H7 (cell line): Measurements from ENCODE around the gene TM4SF18. TPM values are rescaled to one million over a fixed set of nuclear protein-coding genes. Genes with fewer than 3 reads are reported as not detected.
A peak's percentile ranks its signal among the peaks of the same experiment; 100 is the strongest.

Experiments used
- DNase-seq: peaks from one replicate; pipeline ENCODE4 v3.0.0; 2012
- H3K27me3 ChIP-seq: 2 replicates; pipeline ENCODE4 v1.6.0; 2011; ENCODE audit warnings: mild to moderate bottlenecking, low read length; ENCODE audit not compliant: control insufficient read depth, insufficient read depth
- H3K36me3 ChIP-seq: replicated peaks from 2 replicates; pipeline ENCODE4 v1.5.1; 2011; ENCODE audit warnings: low read length; ENCODE audit not compliant: control insufficient read depth, insufficient read depth
- H3K4me3 ChIP-seq: 2 replicates; pipeline ENCODE4 v1.5.1; 2011; ENCODE audit warnings: low read depth, mild to moderate bottlenecking, control low read depth, low read length, moderate library complexity; ENCODE audit not compliant: insufficient read depth
- total RNA-seq: library from RNA; depleted of rRNA; stranded (reverse); fragments of >200 nt; shearing (Covaris generic); gene quantifications from 2 replicates; pipeline ENCODE4 v1.2.3, GENCODE V29; 2014

Gene TM4SF18
- total RNA-seq, 1 experiment from 2014 or later, result 4.9 TPM

- no peaks in the 10 kb centered on the region for H3K27me3 ChIP-seq
- no peaks in the 10 kb centered on the region for H3K36me3 ChIP-seq
- no peak for DNase-seq
- no peak overlapping the region for H3K4me3 ChIP-seq
Measured at GRCh38 chr3:149296972-149297371, 36.5 kb downstream of the TM4SF18 start.

GRCh38 chr3:149292666-149293065, 40.8 kb downstream of the TM4SF18 start:
- Histone ChIP-seq H3K27me3 (no peaks in the 10 kb centered on the region), H3K4me3 (no peak overlapping the region), H3K36me3 (no peaks in the 10 kb centered on the region)
- no peak for DNase-seq

GRCh38 chr3:149291178-149291577, 42.3 kb downstream of the TM4SF18 start:
- no peaks in the 10 kb centered on the region for H3K36me3 ChIP-seq
- peak; percentile 30 for DNase-seq
- H3K4me3 ChIP-seq, result no peak overlapping the region
- no peaks in the 10 kb centered on the region for H3K27me3 ChIP-seq

- no peak overlapping the region for H3K4me3 ChIP-seq
- peak; percentile 20 for DNase-seq
- H3K36me3 ChIP-seq, result no peaks in the 10 kb centered on the region
- H3K27me3 ChIP-seq, result no peaks in the 10 kb centered on the region
Measured at GRCh38 chr3:149288655-149289054, 44.8 kb downstream of the TM4SF18 start.

DNA sequence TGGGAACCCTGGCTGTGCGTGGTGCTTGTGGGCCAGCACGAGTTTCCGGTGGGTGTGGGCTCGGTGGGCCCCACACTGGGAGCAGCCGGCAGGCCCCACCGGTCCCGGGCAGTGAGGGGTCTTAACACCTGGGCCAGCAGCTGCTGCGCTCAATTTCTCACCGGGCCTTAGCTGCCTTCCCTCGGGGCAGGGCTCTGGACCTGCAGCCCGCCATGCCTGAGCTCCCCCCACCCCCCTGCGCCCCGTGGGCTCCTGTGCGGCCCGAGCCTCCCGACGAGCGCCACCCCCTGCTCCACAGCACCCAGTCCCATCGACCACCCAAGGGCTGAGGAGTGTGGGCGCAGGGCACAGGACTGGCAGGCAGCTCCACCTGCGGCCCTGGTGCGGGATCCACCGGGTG, 49.4 kb downstream of the TM4SF18 start:
- Histone ChIP-seq H3K27me3 (no peaks in the 10 kb centered on the region), H3K4me3 (no peak overlapping the region), H3K36me3 (no peaks in the 10 kb centered on the region)
- no peak for DNase-seq

GRCh38 chr3:149283401-149283800, 50.0 kb downstream of the TM4SF18 start:
- Histone ChIP-seq H3K36me3 (no peaks in the 10 kb centered on the region), H3K4me3 (no peak overlapping the region), H3K27me3 (no peaks in the 10 kb centered on the region)
- no peak for DNase-seq

DNA sequence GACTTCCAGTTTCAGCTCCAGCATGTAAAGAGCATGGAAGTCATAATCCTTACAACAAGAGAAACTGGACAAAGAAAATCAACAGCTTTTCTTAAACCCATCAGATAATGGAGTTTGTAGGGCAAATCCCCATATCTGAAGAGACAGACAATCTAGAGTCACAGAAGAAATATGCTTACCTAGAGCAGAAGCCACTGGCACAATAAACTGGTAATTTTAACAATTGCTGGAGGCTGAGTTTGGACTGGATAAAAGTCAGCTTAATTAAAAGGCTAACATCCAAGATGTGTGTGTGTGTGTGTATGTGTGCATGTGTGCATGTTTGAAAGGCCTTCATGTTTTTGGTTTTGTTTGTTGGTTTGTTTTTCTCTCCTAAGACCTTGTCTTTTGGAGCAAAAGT, 50.6 kb downstream of the TM4SF18 start:
- Histone ChIP-seq H3K4me3 (no peak overlapping the region), H3K27me3 (no peaks in the 10 kb centered on the region), H3K36me3 (no peaks in the 10 kb centered on the region)
- no peak for DNase-seq

DNA sequence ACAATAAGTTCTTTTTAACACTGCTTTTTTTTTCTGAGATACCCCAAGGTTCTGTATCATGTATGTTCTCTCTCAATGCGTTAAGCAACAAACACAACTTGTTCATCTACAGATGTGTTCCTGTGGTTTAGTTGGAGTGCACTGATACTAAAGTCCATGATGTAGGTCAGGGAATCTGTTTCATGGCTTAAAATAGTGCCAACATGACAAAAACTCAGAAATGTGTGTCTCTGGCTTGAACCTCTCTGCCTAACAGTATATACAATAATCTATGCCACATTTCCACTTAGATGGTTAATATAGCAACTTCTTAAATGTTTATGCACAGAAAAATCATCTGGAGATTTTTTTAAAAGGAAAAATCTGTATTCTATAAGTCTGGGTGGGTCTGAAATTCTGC, 51.1 kb downstream of the TM4SF18 start:
- Histone ChIP-seq H3K36me3 (no peaks in the 10 kb centered on the region), H3K4me3 (no peak overlapping the region)

GRCh38 chr3:149280671-149281349, 52.6 kb downstream of the TM4SF18 start:
- Histone ChIP-seq H3K27me3 (no peaks in the 10 kb centered on the region), H3K4me3 (no peak overlapping the region), H3K36me3 (no peaks in the 10 kb centered on the region)
- DNase-seq, result no peak

More for the DNA sequence above, 51.1 kb downstream of the TM4SF18 start:
- no peaks in the 10 kb centered on the region for H3K27me3 ChIP-seq
- DNase-seq, result no peak

DNA sequence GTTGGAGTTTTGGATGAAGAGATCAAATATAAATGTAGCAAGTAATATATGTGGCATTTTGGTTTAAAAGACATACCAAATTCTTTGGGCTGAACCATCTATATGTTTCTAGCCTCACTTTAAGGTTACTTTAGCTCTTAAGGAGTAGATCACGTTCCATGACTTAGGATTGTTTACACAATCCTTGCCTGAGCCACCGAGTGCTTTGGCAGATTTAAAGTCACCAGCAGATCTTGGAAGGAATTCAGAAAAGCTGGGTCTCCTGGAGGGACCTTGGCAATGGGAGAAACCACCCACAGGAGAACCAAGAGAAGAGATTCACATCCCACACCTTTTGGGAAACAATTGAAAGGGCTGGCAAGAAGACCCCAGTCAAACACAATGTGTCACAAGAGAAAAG, 54.5 kb downstream of the TM4SF18 start:
- Histone ChIP-seq H3K36me3 (no peaks in the 10 kb centered on the region), H3K27me3 (no peaks in the 10 kb centered on the region), H3K4me3 (no peak overlapping the region)
- DNase-seq, result no peak

DNA sequence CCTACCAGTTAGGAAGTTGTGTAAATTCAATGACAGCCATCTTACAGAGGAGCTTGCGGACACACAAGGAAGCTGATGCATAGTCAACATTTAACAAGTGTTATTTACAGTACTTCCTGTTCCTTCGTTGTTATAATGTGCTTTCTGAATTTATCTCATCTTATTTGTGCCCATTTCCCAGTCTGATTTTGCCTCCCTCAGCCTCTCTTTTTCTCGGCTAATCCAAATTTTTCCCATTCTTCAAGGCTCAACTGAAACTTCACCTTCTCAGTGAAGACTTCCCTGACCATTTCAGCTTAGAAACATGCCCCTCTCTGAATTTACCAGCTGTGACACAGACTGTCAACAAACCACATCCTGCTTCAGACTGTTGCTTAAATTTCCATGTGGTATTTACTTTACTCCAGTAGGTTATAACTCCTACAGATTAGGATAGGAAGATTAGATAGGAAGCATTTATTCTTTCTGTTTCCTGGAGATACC, 56.1 kb downstream of the TM4SF18 start:
- Histone ChIP-seq H3K4me3 (no peak overlapping the region), H3K27me3 (no peaks in the 10 kb centered on the region), H3K36me3 (no peaks in the 10 kb centered on the region)
- DNase-seq, result no peak

- Histone ChIP-seq H3K4me3 (no peak overlapping the region), H3K36me3 (no peaks in the 10 kb centered on the region), H3K27me3 (no peaks in the 10 kb centered on the region)
- DNase-seq, result no peak
Measured at GRCh38 chr3:149276619-149277018, 56.8 kb downstream of the TM4SF18 start.

DNA sequence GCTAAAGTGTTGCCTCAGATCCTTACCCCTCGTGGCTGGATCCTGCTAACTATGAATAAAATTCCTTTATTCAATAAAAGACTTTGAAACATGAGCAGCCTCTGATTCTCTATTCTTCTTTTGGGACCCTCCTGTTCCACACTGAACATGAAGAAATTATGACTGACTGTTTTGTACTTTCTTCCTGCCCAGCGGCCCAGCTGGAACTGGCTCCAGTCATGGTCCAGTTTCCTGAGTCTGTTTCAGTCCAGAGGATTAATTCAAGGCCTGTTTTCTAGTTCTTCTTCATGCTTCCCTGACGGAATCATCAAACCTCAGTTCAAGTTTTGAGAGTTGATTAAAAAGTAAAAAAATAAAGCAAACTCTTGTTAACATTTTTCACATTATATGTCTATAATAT, 59.2 kb downstream of the TM4SF18 start:
- H3K27me3 ChIP-seq, result no peaks in the 10 kb centered on the region
- no peak overlapping the region for H3K4me3 ChIP-seq
- no peak for DNase-seq
- H3K36me3 ChIP-seq, result no peaks in the 10 kb centered on the region

GRCh38 chr3:149273096-149273751, 60.2 kb downstream of the TM4SF18 start:
- Histone ChIP-seq H3K4me3 (no peak overlapping the region), H3K36me3 (no peaks in the 10 kb centered on the region), H3K27me3 (no peaks in the 10 kb centered on the region)
- DNase-seq, result peak; percentile 56

DNA sequence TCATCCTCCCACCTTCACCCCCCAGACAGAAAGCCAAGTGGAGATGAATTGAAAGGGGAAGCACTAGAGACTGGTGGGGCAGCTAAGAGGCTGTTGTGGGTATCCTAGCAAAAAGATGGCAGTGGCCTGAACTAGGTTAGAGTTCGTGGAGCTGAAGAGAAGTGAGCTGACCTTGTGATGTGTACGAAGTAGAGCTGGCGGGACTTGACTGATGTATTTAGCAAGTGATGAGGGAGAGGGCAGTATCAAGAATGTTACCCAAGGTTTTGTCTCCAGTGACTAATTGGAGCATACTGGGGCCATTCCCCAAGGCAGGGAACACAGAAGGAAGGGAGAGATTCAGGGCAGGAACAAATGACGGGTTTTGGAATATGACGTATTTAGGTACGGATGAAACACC, 61.8 kb downstream of the TM4SF18 start:
- no peaks in the 10 kb centered on the region for H3K36me3 ChIP-seq
- no peak for DNase-seq
- H3K4me3 ChIP-seq, result no peak overlapping the region
- no peaks in the 10 kb centered on the region for H3K27me3 ChIP-seq
